T-helper 2 cell treated with Interferon-gamma antibody and Interleukin-4, amounts not matched to agents 5 μg/mL and 100 μg/mL, for 36 hours (primary cell): Measurements from ENCODE around the gene AXDND1.
A peak's percentile ranks its signal among the peaks of the same experiment; 100 is the strongest.
"Not testable (repeated sequence)": the region's sequence is repeated elsewhere in the genome, so short reads cannot be mapped to it uniquely, and the experiment has no call there.

Experiments used
- DNase-seq: peaks from one replicate; pipeline ENCODE4 v3.0.0; 2021; ENCODE audit warnings: low spot score
- H3K27ac Mint-ChIP-seq: one replicate; pipeline ENCODE4 v1.8.0; 2021; ENCODE audit warnings: mild to moderate bottlenecking, mixed read lengths
- H3K27me3 Mint-ChIP-seq: one replicate; pipeline ENCODE4 v1.8.0; 2021; ENCODE audit warnings: low read depth, mixed read lengths
- H3K36me3 Mint-ChIP-seq: one replicate; pipeline ENCODE4 v1.8.0; 2021; ENCODE audit warnings: low read depth, mixed read lengths
- H3K4me1 Mint-ChIP-seq: one replicate; pipeline ENCODE4 v1.8.0; 2021; ENCODE audit warnings: low read depth, mixed read lengths
- H3K4me3 Mint-ChIP-seq: one replicate; pipeline ENCODE4 v1.8.0; 2022; ENCODE audit warnings: mild to moderate bottlenecking, moderate library complexity, mixed read lengths
- H3K9me3 Mint-ChIP-seq: one replicate; pipeline ENCODE4 v1.8.0; 2021; ENCODE audit warnings: mixed read lengths

Gene AXDND1

DNA sequence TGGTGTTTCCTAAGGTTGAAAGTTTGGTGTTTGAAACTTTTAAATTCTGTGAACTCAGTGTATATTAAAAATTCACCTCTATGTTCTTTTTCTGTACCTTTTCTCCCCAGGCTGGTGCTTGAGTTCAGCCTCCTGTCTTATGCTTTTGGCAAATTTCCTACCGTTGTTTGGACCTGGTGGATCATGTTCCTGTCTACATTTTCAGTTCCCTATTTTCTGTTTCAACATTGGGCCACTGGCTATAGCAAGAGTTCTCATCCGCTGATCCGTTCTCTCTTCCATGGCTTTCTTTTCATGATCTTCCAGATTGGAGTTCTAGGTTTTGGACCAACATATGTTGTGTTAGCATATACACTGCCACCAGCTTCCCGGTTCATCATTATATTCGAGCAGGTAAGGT, 24.9 kb upstream of the AXDND1 start:
- Mint-ChIP-seq H3K4me1 (no peaks in the 10 kb centered on the region), H3K36me3 (peaks cover 38% of the 10 kb centered on the region), H3K27me3 (no peaks in the 10 kb centered on the region), H3K9me3 (no peaks in the 10 kb centered on the region), H3K4me3 (no peak overlapping the region), H3K27ac (no peak overlapping the region)
- no peak for DNase-seq

DNA sequence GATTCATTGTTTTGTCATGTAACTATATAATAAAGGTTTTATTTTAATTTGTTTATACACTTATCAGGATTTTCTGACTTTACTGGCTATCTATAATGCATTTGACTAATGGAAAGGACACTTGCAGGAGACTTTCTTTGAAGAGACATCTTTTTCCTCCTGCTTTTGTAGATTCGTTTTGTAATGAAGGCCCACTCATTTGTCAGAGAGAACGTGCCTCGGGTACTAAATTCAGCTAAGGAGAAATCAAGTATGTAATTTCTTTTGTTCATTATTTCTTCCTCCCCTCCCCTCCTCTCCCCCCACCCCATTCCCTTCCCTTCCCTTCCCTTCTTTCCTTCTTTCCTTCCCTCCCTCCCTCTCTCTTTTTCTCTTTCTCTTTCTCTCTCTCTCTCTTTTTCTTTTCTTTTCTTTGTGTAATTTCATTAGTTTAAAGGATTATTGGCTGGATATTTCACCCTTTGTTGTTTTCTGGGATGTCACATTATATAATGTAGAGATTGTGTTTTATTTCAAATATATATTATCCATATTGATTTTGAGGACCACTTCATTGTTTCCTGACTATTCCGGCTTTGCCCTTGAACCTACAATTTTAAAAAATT, 23.7 kb upstream of the AXDND1 start:
- Mint-ChIP-seq H3K4me1 (no peaks in the 10 kb centered on the region), H3K9me3 (no peaks in the 10 kb centered on the region), H3K27ac (no peak overlapping the region), H3K27me3 (no peaks in the 10 kb centered on the region), H3K36me3 (peaks cover 37% of the 10 kb centered on the region), H3K4me3 (no peak overlapping the region)
- DNase-seq, result no peak

DNA sequence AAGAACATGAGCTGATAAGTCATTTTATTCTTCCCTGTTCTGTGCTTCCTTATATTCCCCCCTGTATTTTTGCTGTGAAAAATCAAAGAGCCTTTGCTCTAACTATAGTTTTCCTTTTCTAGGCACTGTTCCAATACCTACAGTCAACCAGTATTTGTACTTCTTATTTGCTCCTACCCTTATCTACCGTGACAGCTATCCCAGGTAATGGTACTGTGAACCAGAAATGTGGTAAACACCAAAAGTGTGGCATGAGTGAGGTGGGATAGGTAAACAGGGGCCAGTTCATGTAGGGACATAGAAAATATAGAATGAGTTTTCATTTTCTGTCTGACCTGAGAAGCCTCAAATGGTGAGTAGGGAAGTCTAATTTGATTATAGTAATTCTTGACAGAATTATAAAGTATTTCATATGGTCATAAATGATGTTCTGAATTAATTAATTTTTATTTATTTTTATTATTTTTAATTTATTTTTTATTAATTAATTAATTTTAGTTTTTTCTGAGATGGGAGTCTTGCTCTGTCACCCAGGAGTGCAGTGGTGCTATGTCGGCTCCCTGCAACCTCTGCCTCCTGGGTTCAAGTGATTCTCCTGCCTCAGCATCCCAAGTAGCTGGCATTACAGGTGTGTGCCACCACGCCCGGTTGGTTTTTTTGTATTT, 22.9 kb upstream of the AXDND1 start:
- Mint-ChIP-seq H3K27ac (no peak overlapping the region), H3K27me3 (no peaks in the 10 kb centered on the region), H3K36me3 (peaks cover 38% of the 10 kb centered on the region), H3K4me1 (no peaks in the 10 kb centered on the region), H3K4me3 (no peak overlapping the region), H3K9me3 (no peaks in the 10 kb centered on the region)
- no peak for DNase-seq

DNA sequence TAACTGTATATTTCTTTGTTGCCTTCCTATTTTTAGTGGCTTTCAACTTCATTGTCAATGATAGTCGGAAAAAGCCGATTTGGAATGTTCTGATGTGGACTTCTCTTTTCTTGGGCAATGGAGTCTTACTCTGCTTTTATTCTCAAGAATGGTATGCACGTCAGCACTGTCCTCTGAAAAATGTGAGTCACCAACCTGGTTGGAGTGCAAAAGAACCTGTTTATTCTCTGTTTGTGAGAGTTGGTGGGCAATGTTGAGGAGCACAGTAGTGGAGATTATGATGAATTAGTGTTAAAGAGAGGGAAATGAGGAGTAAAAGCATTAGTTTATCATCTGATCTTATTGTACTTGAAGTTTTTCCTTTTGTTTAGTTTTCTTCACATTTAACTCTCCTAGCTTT, 14.5 kb upstream of the AXDND1 start:
- no peak for DNase-seq
- peaks cover 4% of the 10 kb centered on the region for H3K4me1 Mint-ChIP-seq
- no peak overlapping the region for H3K27ac Mint-ChIP-seq
- H3K4me3 Mint-ChIP-seq, result no peak overlapping the region
- H3K36me3 Mint-ChIP-seq, result peaks cover 44% of the 10 kb centered on the region
- no peaks in the 10 kb centered on the region for H3K27me3 Mint-ChIP-seq
- no peaks in the 10 kb centered on the region for H3K9me3 Mint-ChIP-seq

DNA sequence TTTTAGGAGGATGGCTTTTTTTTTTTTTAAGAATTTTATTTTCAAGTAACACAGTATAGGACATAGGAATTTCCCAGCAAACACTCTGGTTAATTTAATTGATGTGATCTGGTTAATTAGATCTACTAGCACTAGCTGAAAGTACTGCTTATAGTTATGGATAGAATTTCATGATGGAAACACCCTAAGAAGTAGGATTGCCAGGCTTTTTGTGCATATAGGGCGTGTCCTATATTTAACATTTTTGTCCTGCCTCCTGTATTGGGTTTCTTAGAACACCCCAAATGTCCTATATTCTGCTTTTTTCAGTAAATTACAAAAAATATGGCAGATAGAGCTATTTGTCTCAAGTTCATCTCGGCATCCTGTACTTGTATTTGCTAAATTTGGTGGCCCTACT, 13.5 kb upstream of the AXDND1 start:
- H3K27ac Mint-ChIP-seq, result no peak overlapping the region
- peaks cover 44% of the 10 kb centered on the region for H3K36me3 Mint-ChIP-seq

GRCh38 chr1:179353546-179353945, 12.2 kb upstream of the AXDND1 start:
- H3K4me3 Mint-ChIP-seq, result no peak overlapping the region

More for the DNA sequence above, 13.5 kb upstream of the AXDND1 start:
- H3K4me3 Mint-ChIP-seq, result no peak overlapping the region
- H3K9me3 Mint-ChIP-seq, result no peaks in the 10 kb centered on the region
- no peaks in the 10 kb centered on the region for H3K27me3 Mint-ChIP-seq
- peaks cover 4% of the 10 kb centered on the region for H3K4me1 Mint-ChIP-seq
- no peak for DNase-seq

DNA sequence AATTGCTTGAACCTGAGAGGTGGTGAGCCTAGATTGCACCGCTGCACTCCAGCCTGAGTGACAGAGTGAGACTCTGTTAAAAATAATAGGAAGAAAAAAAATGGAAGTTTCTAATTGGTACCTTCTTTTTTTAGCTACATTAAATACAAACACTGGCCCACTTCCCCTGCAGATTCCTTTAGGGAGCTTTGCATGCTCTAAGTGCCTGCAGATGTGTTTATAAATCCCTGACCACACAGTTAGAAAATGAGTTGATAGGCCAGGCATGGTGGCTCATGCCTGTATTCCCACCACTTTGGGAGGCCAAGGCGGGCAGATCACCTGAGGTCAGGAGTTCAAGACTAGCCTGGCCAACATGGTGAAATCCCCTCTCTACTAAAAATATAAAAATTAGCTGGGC, 4.1 kb upstream of the AXDND1 start:
- not testable (repeated sequence) for H3K4me1 Mint-ChIP-seq, H3K4me3 Mint-ChIP-seq, DNase-seq, H3K27me3 Mint-ChIP-seq, H3K9me3 Mint-ChIP-seq, H3K36me3 Mint-ChIP-seq, H3K27ac Mint-ChIP-seq

More at GRCh38 chr1:179353546-179353945, 12.2 kb upstream of the AXDND1 start:
- DNase-seq, result no peak
- Mint-ChIP-seq H3K27me3 (no peaks in the 10 kb centered on the region), H3K27ac (no peak overlapping the region), H3K4me1 (peaks cover 3% of the 10 kb centered on the region), H3K36me3 (peaks cover 40% of the 10 kb centered on the region), H3K9me3 (no peaks in the 10 kb centered on the region)

DNA sequence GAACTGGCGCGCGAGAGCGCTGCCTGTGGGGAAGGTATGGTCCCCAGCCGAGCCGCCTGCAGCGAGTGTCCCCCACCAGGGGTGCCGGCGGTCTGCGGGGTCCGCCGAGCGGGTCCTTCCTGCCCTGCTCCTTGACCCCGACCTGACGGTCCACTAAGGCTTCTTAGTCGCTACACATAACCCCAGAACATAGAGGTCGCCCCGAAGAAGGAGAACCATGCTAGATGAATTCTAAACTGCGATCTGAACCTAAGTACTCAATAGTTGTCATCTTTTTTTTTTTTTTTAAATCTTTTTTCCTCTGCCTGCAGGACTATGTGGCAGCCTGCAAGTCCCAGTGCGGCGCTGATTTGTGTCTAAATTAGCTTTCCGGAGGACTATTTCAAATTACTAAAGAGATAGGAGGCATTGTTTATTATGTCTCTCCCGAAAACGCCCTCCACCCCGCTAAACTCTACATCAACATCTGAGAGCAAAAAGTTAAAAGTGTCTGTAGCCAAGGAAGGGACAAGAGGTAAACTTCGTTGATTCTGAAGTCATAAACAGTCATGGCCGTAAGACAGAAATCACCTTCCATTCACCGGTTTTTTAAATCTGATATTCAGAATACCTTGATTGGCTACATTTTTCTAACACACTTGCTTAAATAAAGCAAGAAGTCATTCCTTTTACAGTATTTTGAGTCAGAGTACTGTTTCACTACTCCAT, 476 bp downstream of the AXDND1 start:
- Mint-ChIP-seq H3K9me3 (no peaks in the 10 kb centered on the region), H3K36me3 (peaks cover 2% of the 10 kb centered on the region), H3K27me3 (peaks cover 2% of the 10 kb centered on the region), H3K4me3 (peak overlapping the region; percentile 98), H3K4me1 (peaks cover 9% of the 10 kb centered on the region), H3K27ac (peak overlapping the region; percentile 99)
- no peak for DNase-seq

DNA sequence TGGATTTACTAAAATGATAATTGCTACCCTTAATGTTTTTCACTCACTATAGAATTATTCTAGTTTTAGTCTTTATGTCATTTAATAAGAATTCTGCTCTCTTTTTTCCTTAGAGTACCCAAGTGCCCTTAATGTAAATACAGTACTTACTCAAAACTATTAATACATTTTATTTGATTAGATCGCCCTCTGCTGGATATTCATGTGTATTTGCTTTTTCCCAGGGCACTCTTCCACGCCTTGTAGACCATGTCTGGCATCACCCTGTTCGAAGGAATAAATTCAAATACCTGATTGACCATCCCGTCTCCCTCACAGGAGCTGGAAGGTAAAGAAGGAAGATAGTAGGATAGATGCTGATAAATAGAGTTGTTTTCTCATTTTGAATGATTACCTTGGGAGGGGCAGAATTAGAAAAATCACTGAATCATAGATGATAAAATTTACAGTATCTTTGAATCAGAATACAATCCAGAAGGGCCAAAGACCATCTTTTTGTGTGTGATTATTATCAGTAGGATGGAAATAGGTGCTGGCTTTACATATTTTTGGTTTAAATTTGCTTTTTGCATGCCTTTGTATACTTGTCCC, 4.1 kb downstream of the AXDND1 start:
- H3K27me3 Mint-ChIP-seq, result peaks cover 9% of the 10 kb centered on the region
- H3K4me1 Mint-ChIP-seq, result peaks cover 12% of the 10 kb centered on the region
- no peaks in the 10 kb centered on the region for H3K9me3 Mint-ChIP-seq
- H3K4me3 Mint-ChIP-seq, result no peak overlapping the region
- no peak overlapping the region for H3K27ac Mint-ChIP-seq
- DNase-seq, result peak; percentile 17
- H3K36me3 Mint-ChIP-seq, result peaks cover 2% of the 10 kb centered on the region

DNA sequence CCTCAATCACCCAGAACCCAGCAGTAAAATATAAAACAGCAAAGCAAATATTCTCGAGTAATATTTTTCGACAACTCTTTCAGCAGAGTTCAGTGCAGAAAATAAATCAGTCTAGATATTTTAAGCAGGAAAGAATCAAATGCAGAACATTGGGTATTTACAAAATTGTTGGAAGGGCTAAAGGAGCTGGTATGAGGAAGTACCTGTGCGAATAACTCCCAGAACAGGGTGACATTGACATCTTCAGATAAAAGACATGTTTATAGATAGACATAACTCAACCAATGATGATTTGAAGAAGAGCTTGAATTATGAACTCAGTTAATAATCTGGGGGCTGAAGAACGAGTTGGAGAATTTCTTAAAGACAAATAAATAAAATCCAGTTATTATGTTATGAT, 6.4 kb downstream of the AXDND1 start:
- H3K9me3 Mint-ChIP-seq, result no peaks in the 10 kb centered on the region
- DNase-seq, result no peak
- H3K27ac Mint-ChIP-seq, result no peak overlapping the region
- no peaks in the 10 kb centered on the region for H3K36me3 Mint-ChIP-seq
- H3K4me3 Mint-ChIP-seq, result no peak overlapping the region
- H3K4me1 Mint-ChIP-seq, result peaks cover 3% of the 10 kb centered on the region
- peaks cover 9% of the 10 kb centered on the region for H3K27me3 Mint-ChIP-seq

DNA sequence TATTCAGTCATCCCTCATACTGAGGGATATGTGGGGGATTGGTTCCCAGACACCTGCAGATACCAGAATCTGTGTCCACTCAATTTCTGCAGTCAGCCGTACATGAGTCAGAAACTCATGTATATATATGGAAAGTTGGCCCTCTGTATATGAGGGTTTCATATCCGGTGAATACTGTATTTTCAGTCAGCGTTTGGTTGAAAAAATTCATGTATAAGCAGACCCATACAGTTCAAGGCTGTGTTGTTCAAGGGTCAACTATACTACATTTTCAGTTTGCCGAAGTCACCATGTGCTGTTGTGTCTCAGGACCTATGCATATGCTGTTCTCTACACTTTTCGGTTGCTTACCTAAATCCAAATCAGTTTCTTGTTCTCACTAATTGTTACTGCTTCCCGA, 10.5 kb downstream of the AXDND1 start:
- H3K9me3 Mint-ChIP-seq, result no peaks in the 10 kb centered on the region

DNA sequence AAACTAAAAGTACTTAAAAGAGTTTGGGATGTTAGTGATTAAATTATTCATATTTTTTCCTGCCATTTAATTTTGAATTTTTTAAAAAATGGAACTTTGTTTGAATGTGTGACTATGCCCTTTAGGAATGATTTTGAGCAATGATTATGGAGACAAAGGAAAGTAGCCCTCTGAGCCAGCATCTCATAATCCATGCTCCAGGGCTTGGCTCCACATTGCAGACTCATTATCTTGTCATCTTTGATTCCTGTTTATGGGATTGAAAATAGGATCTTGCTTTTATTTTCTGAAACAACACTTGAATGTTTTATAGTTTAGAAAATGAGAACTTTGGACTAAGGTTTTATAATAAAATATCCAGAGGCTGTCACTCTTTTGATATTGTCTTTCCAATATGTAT, 14.5 kb downstream of the AXDND1 start:
- no peaks in the 10 kb centered on the region for H3K27me3 Mint-ChIP-seq
- DNase-seq, result no peak
- no peak overlapping the region for H3K27ac Mint-ChIP-seq
- no peak overlapping the region for H3K4me3 Mint-ChIP-seq
- no peaks in the 10 kb centered on the region for H3K9me3 Mint-ChIP-seq
- H3K4me1 Mint-ChIP-seq, result no peaks in the 10 kb centered on the region
- no peaks in the 10 kb centered on the region for H3K36me3 Mint-ChIP-seq

More for the DNA sequence above, 10.5 kb downstream of the AXDND1 start:
- peaks cover 7% of the 10 kb centered on the region for H3K27me3 Mint-ChIP-seq
- peaks cover 3% of the 10 kb centered on the region for H3K4me1 Mint-ChIP-seq
- H3K36me3 Mint-ChIP-seq, result no peaks in the 10 kb centered on the region
- no peak overlapping the region for H3K27ac Mint-ChIP-seq
- H3K4me3 Mint-ChIP-seq, result no peak overlapping the region
- no peak for DNase-seq

- H3K27me3 Mint-ChIP-seq, result peaks cover 11% of the 10 kb centered on the region
- no peaks in the 10 kb centered on the region for H3K36me3 Mint-ChIP-seq
- H3K4me1 Mint-ChIP-seq, result no peaks in the 10 kb centered on the region
- no peak for DNase-seq
- H3K4me3 Mint-ChIP-seq, result no peak overlapping the region
- H3K27ac Mint-ChIP-seq, result no peak overlapping the region
- no peaks in the 10 kb centered on the region for H3K9me3 Mint-ChIP-seq
Observed at GRCh38 chr1:179384027-179384426, 18.3 kb downstream of the AXDND1 start.

GRCh38 chr1:179385510-179385909, 19.7 kb downstream of the AXDND1 start:
- no peaks in the 10 kb centered on the region for H3K36me3 Mint-ChIP-seq
- H3K27me3 Mint-ChIP-seq, result peaks cover 11% of the 10 kb centered on the region
- DNase-seq, result no peak
- no peaks in the 10 kb centered on the region for H3K9me3 Mint-ChIP-seq
- no peak overlapping the region for H3K27ac Mint-ChIP-seq
- H3K4me3 Mint-ChIP-seq, result no peak overlapping the region
- no peaks in the 10 kb centered on the region for H3K4me1 Mint-ChIP-seq
